HepG2 (cell line): ENCODE measurements around the gene NT5C2. TPM values are rescaled to one million over a fixed set of nuclear protein-coding genes. Genes with fewer than 3 reads are reported as not detected.

Source experiments
- GFI1 ChIP-seq: sonication (generic); formaldehyde crosslinking; IDR thresholded peaks from 2 replicates; pipeline ENCODE4 v1.5.0; 2020; ENCODE audit warnings: missing genetic modification reagents, mild to moderate bottlenecking, borderline replicate concordance
- JUNB ChIP-seq: sonication (generic); formaldehyde crosslinking; IDR thresholded peaks from 2 replicates; pipeline ENCODE4 v1.8.0; 2022; ENCODE audit warnings: missing genetic modification reagents, mild to moderate bottlenecking, borderline replicate concordance
- MED13 ChIP-seq: sonication (generic); formaldehyde crosslinking; IDR thresholded peaks from 2 replicates; pipeline ENCODE4 v1.5.0; 2020; ENCODE audit warnings: missing genetic modification reagents
- NR2F6 ChIP-seq, 2 experiments: IDR thresholded peaks; 2 replicates each; pipeline ENCODE4 v1.6.1; 2016; ENCODE audit warnings: antibody characterized with exemption in 1 of 2, mild to moderate bottlenecking in 1 of 2
- SMARCC2 ChIP-seq: fragments of 450-650 bp; IDR thresholded peaks from 2 replicates; pipeline ENCODE4 v1.6.1; 2017; ENCODE audit warnings: antibody characterized with exemption, mild to moderate bottlenecking
- TBX2 ChIP-seq: sonication (generic); formaldehyde crosslinking; IDR thresholded peaks from 2 replicates; pipeline ENCODE4 v1.5.0; 2020; ENCODE audit warnings: missing genetic modification reagents, mild to moderate bottlenecking, borderline replicate concordance
- ZFP36 ChIP-seq: fragments of 150-350 bp; IDR thresholded peaks from 2 replicates; pipeline ENCODE4 v1.6.1; 2018; ENCODE audit warnings: borderline replicate concordance, low read length, low read depth; ENCODE audit not compliant: partially characterized antibody
- ZFYVE20 ChIP-seq: sonication (generic); formaldehyde crosslinking; IDR thresholded peaks from 2 replicates; pipeline ENCODE4 v1.8.0; 2023; ENCODE audit warnings: low read depth, mild to moderate bottlenecking, moderate library complexity, missing genetic modification reagents, borderline replicate concordance
- ZNF121 ChIP-seq: sonication (generic); formaldehyde crosslinking; IDR thresholded peaks from 2 replicates; pipeline ENCODE4 v1.5.0; 2020; ENCODE audit warnings: mild to moderate bottlenecking, missing genetic modification reagents
- ZNF274 ChIP-seq: sonication (generic); formaldehyde crosslinking; IDR thresholded peaks from 2 replicates; pipeline ENCODE4 v1.5.1; 2020; ENCODE audit warnings: mild to moderate bottlenecking, missing genetic modification reagents
- ZNF343 ChIP-seq: sonication (generic); formaldehyde crosslinking; IDR thresholded peaks from 2 replicates; pipeline ENCODE4 v1.4.0; 2020; ENCODE audit warnings: mild to moderate bottlenecking, missing genetic modification reagents
- ZNF891 ChIP-seq: sonication (generic); formaldehyde crosslinking; IDR thresholded peaks from 2 replicates; pipeline ENCODE4 v1.5.0; 2020; ENCODE audit warnings: mild to moderate bottlenecking, missing genetic modification reagents
- polyA plus RNA-seq, 8 experiments: library from polyadenylated mRNA; depleted of rRNA in 3 of 8; stranded (reverse) in 7 of 8; unstranded in 1 of 8; fragments of >200 nt; fragmentation: Illumina TruSeq in 4 of 8; extraction: Trizol in 4 of 8; gene quantifications; 2 replicates each; pipeline versions ENCODE4 v1.2.1 to v1.2.3, GENCODE V29; 2011 to 2016; ENCODE audit warnings: low read depth in 4 of 8, missing spikeins in 1 of 8, mixed read lengths in 1 of 8; ENCODE audit not compliant: insufficient read depth in 1 of 8
- total RNA-seq, 5 experiments: library from RNA; depleted of rRNA; stranded (reverse); fragments of >200 nt; fragmentation: Illumina TruSeq; extraction: Trizol; gene quantifications; 2 replicates each; pipeline ENCODE4 v1.2.3, GENCODE V29; 2016; ENCODE audit warnings: low read depth in 1 of 5
- TF ChIP-seq, protein P1 (sequence below): sonication (generic); formaldehyde crosslinking; IDR thresholded peaks from 2 replicates; pipeline ENCODE4 v1.4.0; 2020; ENCODE audit warnings: missing genetic modification reagents, borderline replicate concordance
- TF ChIP-seq, protein P2 (sequence below): sonication (generic); formaldehyde crosslinking; IDR thresholded peaks from 2 replicates; pipeline ENCODE4 v1.4.0; 2020; ENCODE audit warnings: missing genetic modification reagents
- TF ChIP-seq, protein P3 (sequence below): sonication (generic); formaldehyde crosslinking; IDR thresholded peaks from 2 replicates; pipeline ENCODE4 v1.4.0; 2020; ENCODE audit warnings: missing genetic modification reagents
- TF ChIP-seq, protein P4 (sequence below): fragments of 450-650 bp; IDR thresholded peaks from 2 replicates; pipeline ENCODE4 v1.6.1; 2017

Gene NT5C2
- total and polyA plus RNA-seq, 2 of the 13 experiments (the other 11 are each of a cell fraction or from before 2014, with no cell fraction given): 40.6 to 55.2 TPM

DNA sequence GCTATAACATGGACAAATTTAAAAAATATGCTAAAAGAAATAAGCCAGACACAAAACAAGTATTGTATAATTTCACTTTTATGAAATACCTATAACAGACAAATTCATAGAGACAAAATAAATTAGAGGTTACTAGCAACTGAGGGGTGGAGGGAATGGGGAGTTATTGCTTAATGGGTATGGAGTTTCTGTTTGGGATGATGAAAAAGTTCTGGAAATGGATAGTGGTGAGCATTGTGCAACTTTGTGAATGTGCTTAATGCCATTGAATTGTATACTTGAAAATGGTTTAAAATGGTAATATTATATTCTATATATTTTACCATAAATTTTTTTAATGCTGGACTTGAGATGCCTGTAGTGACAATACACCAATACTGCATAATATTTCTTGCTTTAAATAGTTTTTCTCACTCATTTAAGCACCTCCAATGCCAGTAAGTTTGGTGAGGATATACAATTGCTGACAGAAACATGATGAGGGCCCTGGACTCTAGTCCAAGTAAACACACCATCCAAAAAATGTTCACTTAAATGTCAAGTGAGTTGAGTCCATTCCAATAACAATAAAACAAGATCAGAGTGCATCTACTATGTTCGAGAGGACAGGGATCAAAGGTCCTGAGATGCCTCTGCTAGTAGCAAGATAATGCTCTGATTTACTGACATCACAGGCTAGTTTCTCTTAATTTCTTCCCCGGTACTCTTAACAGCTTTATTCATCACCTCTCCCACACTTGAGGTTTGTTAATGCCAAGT is 71.9 kb downstream of the NT5C2 start (continued):
- TF ChIP-seq ZNF121 (CRISPR knock-in tag): no peak
- TF ChIP-seq, protein P1, sequence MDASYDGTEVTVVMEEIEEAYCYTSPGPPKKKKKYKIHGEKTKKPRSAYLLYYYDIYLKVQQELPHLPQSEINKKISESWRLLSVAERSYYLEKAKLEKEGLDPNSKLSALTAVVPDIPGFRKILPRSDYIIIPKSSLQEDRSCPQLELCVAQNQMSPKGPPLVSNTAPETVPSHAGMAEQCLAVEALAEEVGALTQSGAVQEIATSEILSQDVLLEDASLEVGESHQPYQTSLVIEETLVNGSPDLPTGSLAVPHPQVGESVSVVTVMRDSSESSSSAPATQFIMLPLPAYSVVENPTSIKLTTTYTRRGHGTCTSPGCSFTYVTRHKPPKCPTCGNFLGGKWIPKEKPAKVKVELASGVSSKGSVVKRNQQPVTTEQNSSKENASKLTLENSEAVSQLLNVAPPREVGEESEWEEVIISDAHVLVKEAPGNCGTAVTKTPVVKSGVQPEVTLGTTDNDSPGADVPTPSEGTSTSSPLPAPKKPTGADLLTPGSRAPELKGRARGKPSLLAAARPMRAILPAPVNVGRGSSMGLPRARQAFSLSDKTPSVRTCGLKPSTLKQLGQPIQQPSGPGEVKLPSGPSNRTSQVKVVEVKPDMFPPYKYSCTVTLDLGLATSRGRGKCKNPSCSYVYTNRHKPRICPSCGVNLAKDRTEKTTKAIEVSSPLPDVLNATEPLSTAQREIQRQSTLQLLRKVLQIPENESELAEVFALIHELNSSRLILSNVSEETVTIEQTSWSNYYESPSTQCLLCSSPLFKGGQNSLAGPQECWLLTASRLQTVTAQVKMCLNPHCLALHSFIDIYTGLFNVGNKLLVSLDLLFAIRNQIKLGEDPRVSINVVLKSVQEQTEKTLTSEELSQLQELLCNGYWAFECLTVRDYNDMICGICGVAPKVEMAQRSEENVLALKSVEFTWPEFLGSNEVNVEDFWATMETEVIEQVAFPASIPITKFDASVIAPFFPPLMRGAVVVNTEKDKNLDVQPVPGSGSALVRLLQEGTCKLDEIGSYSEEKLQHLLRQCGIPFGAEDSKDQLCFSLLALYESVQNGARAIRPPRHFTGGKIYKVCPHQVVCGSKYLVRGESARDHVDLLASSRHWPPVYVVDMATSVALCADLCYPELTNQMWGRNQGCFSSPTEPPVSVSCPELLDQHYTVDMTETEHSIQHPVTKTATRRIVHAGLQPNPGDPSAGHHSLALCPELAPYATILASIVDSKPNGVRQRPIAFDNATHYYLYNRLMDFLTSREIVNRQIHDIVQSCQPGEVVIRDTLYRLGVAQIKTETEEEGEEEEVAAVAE (CRISPR knock-in tag): no peak
- TF ChIP-seq, protein P2, sequence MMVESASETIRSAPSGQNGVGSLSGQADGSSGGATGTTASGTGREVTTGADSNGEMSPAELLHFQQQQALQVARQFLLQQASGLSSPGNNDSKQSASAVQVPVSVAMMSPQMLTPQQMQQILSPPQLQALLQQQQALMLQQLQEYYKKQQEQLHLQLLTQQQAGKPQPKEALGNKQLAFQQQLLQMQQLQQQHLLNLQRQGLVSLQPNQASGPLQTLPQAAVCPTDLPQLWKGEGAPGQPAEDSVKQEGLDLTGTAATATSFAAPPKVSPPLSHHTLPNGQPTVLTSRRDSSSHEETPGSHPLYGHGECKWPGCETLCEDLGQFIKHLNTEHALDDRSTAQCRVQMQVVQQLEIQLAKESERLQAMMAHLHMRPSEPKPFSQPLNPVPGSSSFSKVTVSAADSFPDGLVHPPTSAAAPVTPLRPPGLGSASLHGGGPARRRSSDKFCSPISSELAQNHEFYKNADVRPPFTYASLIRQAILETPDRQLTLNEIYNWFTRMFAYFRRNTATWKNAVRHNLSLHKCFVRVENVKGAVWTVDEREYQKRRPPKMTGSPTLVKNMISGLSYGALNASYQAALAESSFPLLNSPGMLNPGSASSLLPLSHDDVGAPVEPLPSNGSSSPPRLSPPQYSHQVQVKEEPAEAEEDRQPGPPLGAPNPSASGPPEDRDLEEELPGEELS (CRISPR knock-in tag): peak; percentile 89
- TF ChIP-seq TBX2 (CRISPR knock-in tag): peak; percentile 63; the same call in 1 of the 2 replicates
- TF ChIP-seq, protein P3, sequence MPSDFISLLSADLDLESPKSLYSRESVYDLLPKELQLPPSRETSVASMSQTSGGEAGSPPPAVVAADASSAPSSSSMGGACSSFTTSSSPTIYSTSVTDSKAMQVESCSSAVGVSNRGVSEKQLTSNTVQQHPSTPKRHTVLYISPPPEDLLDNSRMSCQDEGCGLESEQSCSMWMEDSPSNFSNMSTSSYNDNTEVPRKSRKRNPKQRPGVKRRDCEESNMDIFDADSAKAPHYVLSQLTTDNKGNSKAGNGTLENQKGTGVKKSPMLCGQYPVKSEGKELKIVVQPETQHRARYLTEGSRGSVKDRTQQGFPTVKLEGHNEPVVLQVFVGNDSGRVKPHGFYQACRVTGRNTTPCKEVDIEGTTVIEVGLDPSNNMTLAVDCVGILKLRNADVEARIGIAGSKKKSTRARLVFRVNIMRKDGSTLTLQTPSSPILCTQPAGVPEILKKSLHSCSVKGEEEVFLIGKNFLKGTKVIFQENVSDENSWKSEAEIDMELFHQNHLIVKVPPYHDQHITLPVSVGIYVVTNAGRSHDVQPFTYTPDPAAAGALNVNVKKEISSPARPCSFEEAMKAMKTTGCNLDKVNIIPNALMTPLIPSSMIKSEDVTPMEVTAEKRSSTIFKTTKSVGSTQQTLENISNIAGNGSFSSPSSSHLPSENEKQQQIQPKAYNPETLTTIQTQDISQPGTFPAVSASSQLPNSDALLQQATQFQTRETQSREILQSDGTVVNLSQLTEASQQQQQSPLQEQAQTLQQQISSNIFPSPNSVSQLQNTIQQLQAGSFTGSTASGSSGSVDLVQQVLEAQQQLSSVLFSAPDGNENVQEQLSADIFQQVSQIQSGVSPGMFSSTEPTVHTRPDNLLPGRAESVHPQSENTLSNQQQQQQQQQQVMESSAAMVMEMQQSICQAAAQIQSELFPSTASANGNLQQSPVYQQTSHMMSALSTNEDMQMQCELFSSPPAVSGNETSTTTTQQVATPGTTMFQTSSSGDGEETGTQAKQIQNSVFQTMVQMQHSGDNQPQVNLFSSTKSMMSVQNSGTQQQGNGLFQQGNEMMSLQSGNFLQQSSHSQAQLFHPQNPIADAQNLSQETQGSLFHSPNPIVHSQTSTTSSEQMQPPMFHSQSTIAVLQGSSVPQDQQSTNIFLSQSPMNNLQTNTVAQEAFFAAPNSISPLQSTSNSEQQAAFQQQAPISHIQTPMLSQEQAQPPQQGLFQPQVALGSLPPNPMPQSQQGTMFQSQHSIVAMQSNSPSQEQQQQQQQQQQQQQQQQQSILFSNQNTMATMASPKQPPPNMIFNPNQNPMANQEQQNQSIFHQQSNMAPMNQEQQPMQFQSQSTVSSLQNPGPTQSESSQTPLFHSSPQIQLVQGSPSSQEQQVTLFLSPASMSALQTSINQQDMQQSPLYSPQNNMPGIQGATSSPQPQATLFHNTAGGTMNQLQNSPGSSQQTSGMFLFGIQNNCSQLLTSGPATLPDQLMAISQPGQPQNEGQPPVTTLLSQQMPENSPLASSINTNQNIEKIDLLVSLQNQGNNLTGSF (CRISPR knock-in tag): no peak
- TF ChIP-seq ZNF891 (CRISPR knock-in tag): no peak
- no peak for TF ChIP-seq ZFYVE20 (CRISPR knock-in tag)
- TF ChIP-seq JUNB (CRISPR knock-in tag): no peak
- TF ChIP-seq ZFP36: no peak
- TF ChIP-seq GFI1 (CRISPR knock-in tag): peak; percentile 96
- TF ChIP-seq NR2F6 (IDR thresholded peaks at IDR 0.05): peak; percentile 61
- peak; percentile 82 for TF ChIP-seq NR2F6 (CRISPR knock-in tag; IDR thresholded peaks at IDR 0.05)
- no peak for TF ChIP-seq MED13 (CRISPR knock-in tag)
- no peak for TF ChIP-seq SMARCC2
- TF ChIP-seq ZNF274 (CRISPR knock-in tag): no peak
- TF ChIP-seq, protein P4, sequence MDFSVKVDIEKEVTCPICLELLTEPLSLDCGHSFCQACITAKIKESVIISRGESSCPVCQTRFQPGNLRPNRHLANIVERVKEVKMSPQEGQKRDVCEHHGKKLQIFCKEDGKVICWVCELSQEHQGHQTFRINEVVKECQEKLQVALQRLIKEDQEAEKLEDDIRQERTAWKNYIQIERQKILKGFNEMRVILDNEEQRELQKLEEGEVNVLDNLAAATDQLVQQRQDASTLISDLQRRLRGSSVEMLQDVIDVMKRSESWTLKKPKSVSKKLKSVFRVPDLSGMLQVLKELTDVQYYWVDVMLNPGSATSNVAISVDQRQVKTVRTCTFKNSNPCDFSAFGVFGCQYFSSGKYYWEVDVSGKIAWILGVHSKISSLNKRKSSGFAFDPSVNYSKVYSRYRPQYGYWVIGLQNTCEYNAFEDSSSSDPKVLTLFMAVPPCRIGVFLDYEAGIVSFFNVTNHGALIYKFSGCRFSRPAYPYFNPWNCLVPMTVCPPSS: no peak
- TF ChIP-seq ZNF343 (CRISPR knock-in tag): no peak
